ENCODE data around the gene SERPINF2.

Gene SERPINF2

GRCh38 chr17:1726626-1727257 is 15.9 kb upstream of the SERPINF2 start:
- Histone ChIP-seq H3K36me3 (ENCODE audit: control insufficient read depth, insufficient read depth, low read length) (no peaks in the 10 kb centered on the region), H3K4me3 (ENCODE audit: insufficient read depth, low read depth, low read length) (no peak overlapping the region), H3K4me1 (ENCODE audit: control insufficient read depth, insufficient read depth, low read length) (peaks cover 4% of the 10 kb centered on the region), H3K27me3 (ENCODE audit: control insufficient read depth, insufficient read depth, low read length, poor library complexity, severe bottlenecking) (no peaks in the 10 kb centered on the region), H3K9me3 (ENCODE audit: control insufficient read depth, low read length) (no peaks in the 10 kb centered on the region), H3K27ac (ENCODE audit: insufficient read depth, low read depth, low read length, poor library complexity, severe bottlenecking) (no peak overlapping the region)
- 92 to 94% methylated on average over 18 of the region's 18 CpGs for WGBS, 2 experiments

- Histone ChIP-seq H3K27ac (ENCODE audit: insufficient read depth, low read depth, low read length, poor library complexity, severe bottlenecking) (no peak overlapping the region), H3K4me3 (ENCODE audit: insufficient read depth, low read depth, low read length) (no peak overlapping the region), H3K4me1 (ENCODE audit: control insufficient read depth, insufficient read depth, low read length) (peaks cover 4% of the 10 kb centered on the region), H3K27me3 (ENCODE audit: control insufficient read depth, insufficient read depth, low read length, poor library complexity, severe bottlenecking) (no peaks in the 10 kb centered on the region), H3K9me3 (ENCODE audit: control insufficient read depth, low read length) (no peaks in the 10 kb centered on the region), H3K36me3 (ENCODE audit: control insufficient read depth, insufficient read depth, low read length) (no peaks in the 10 kb centered on the region)
- 95 to 96% methylated on average over 21 of the region's 21 CpGs for WGBS, 2 experiments
These were observed 15.3 kb upstream of the SERPINF2 start for GRCh38 chr17:1727258-1727789.

GRCh38 chr17:1727876-1728630 is 14.6 kb upstream of the SERPINF2 start:
- H3K9me3 ChIP-seq (ENCODE audit: control insufficient read depth, low read length) = no peaks in the 10 kb centered on the region
- no peaks in the 10 kb centered on the region for H3K27me3 ChIP-seq (ENCODE audit: control insufficient read depth, insufficient read depth, low read length, poor library complexity, severe bottlenecking)
- no peak overlapping the region for H3K4me3 ChIP-seq (ENCODE audit: insufficient read depth, low read depth, low read length)
- H3K27ac ChIP-seq (ENCODE audit: insufficient read depth, low read depth, low read length, poor library complexity, severe bottlenecking) = no peak overlapping the region
- peaks cover 4% of the 10 kb centered on the region for H3K4me1 ChIP-seq (ENCODE audit: control insufficient read depth, insufficient read depth, low read length)
- WGBS, 2 experiments = 94% methylated on average over 28 of the region's 28 CpGs
- H3K36me3 ChIP-seq (ENCODE audit: control insufficient read depth, insufficient read depth, low read length) = no peaks in the 10 kb centered on the region

GRCh38 chr17:1729966-1730325 is 12.7 kb upstream of the SERPINF2 start:
- H3K36me3 ChIP-seq (ENCODE audit: control insufficient read depth, insufficient read depth, low read length) = no peaks in the 10 kb centered on the region
- 93 to 94% methylated on average over 15 of the region's 15 CpGs for WGBS, 2 experiments
- H3K27ac ChIP-seq (ENCODE audit: insufficient read depth, low read depth, low read length, poor library complexity, severe bottlenecking) = no peak overlapping the region
- no peaks in the 10 kb centered on the region for H3K27me3 ChIP-seq (ENCODE audit: control insufficient read depth, insufficient read depth, low read length, poor library complexity, severe bottlenecking)
- no peak overlapping the region for H3K4me3 ChIP-seq (ENCODE audit: insufficient read depth, low read depth, low read length)
- no peaks in the 10 kb centered on the region for H3K9me3 ChIP-seq (ENCODE audit: control insufficient read depth, low read length)
- H3K4me1 ChIP-seq (ENCODE audit: control insufficient read depth, insufficient read depth, low read length) = peaks cover 4% of the 10 kb centered on the region

GRCh38 chr17:1730326-1731193 is 12.1 kb upstream of the SERPINF2 start:
- Histone ChIP-seq H3K4me1 (ENCODE audit: control insufficient read depth, insufficient read depth, low read length) (no peaks in the 10 kb centered on the region), H3K4me3 (ENCODE audit: insufficient read depth, low read depth, low read length) (no peak overlapping the region), H3K9me3 (ENCODE audit: control insufficient read depth, low read length) (no peaks in the 10 kb centered on the region), H3K36me3 (ENCODE audit: control insufficient read depth, insufficient read depth, low read length) (no peaks in the 10 kb centered on the region), H3K27ac (ENCODE audit: insufficient read depth, low read depth, low read length, poor library complexity, severe bottlenecking) (no peak overlapping the region), H3K27me3 (ENCODE audit: control insufficient read depth, insufficient read depth, low read length, poor library complexity, severe bottlenecking) (no peaks in the 10 kb centered on the region)
- WGBS, 2 experiments = 92 to 94% methylated on average over 40 of the region's 40 CpGs

GRCh38 chr17:1731194-1731506 is 11.5 kb upstream of the SERPINF2 start:
- no peaks in the 10 kb centered on the region for H3K27me3 ChIP-seq (ENCODE audit: control insufficient read depth, insufficient read depth, low read length, poor library complexity, severe bottlenecking)
- 92 to 93% methylated on average over 10 of the region's 10 CpGs for WGBS, 2 experiments
- no peak overlapping the region for H3K4me3 ChIP-seq (ENCODE audit: insufficient read depth, low read depth, low read length)
- H3K36me3 ChIP-seq (ENCODE audit: control insufficient read depth, insufficient read depth, low read length) = no peaks in the 10 kb centered on the region
- H3K27ac ChIP-seq (ENCODE audit: insufficient read depth, low read depth, low read length, poor library complexity, severe bottlenecking) = no peak overlapping the region
- H3K9me3 ChIP-seq (ENCODE audit: control insufficient read depth, low read length) = no peaks in the 10 kb centered on the region
- no peaks in the 10 kb centered on the region for H3K4me1 ChIP-seq (ENCODE audit: control insufficient read depth, insufficient read depth, low read length)

GRCh38 chr17:1732241-1732832 is 10.3 kb upstream of the SERPINF2 start:
- no peaks in the 10 kb centered on the region for H3K36me3 ChIP-seq (ENCODE audit: control insufficient read depth, insufficient read depth, low read length)
- H3K27ac ChIP-seq (ENCODE audit: insufficient read depth, low read depth, low read length, poor library complexity, severe bottlenecking) = no peak overlapping the region
- no peaks in the 10 kb centered on the region for H3K9me3 ChIP-seq (ENCODE audit: control insufficient read depth, low read length)
- no peaks in the 10 kb centered on the region for H3K27me3 ChIP-seq (ENCODE audit: control insufficient read depth, insufficient read depth, low read length, poor library complexity, severe bottlenecking)
- 92 to 93% methylated on average over 22 of the region's 22 CpGs for WGBS, 2 experiments
- H3K4me1 ChIP-seq (ENCODE audit: control insufficient read depth, insufficient read depth, low read length) = no peaks in the 10 kb centered on the region
- H3K4me3 ChIP-seq (ENCODE audit: insufficient read depth, low read depth, low read length) = no peak overlapping the region

GRCh38 chr17:1732833-1733321 is 9.8 kb upstream of the SERPINF2 start:
- 87% methylated on average over 11 of the region's 11 CpGs for WGBS, 2 experiments
- no peaks in the 10 kb centered on the region for H3K27me3 ChIP-seq (ENCODE audit: control insufficient read depth, insufficient read depth, low read length, poor library complexity, severe bottlenecking)

GRCh38 chr17:1733759-1734158 is 8.9 kb upstream of the SERPINF2 start:
- WGBS, 2 experiments = 95 to 96% methylated on average over 38 of the region's 38 CpGs
- Histone ChIP-seq H3K4me1 (ENCODE audit: control insufficient read depth, insufficient read depth, low read length) (no peaks in the 10 kb centered on the region), H3K9me3 (ENCODE audit: control insufficient read depth, low read length) (no peaks in the 10 kb centered on the region), H3K27me3 (ENCODE audit: control insufficient read depth, insufficient read depth, low read length, poor library complexity, severe bottlenecking) (no peaks in the 10 kb centered on the region), H3K4me3 (ENCODE audit: insufficient read depth, low read depth, low read length) (no peak overlapping the region), H3K36me3 (ENCODE audit: control insufficient read depth, insufficient read depth, low read length) (no peaks in the 10 kb centered on the region), H3K27ac (ENCODE audit: insufficient read depth, low read depth, low read length, poor library complexity, severe bottlenecking) (no peak overlapping the region)

More at GRCh38 chr17:1732833-1733321, 9.8 kb upstream of the SERPINF2 start:
- Histone ChIP-seq H3K4me1 (ENCODE audit: control insufficient read depth, insufficient read depth, low read length) (no peaks in the 10 kb centered on the region), H3K9me3 (ENCODE audit: control insufficient read depth, low read length) (no peaks in the 10 kb centered on the region), H3K36me3 (ENCODE audit: control insufficient read depth, insufficient read depth, low read length) (no peaks in the 10 kb centered on the region), H3K27ac (ENCODE audit: insufficient read depth, low read depth, low read length, poor library complexity, severe bottlenecking) (no peak overlapping the region), H3K4me3 (ENCODE audit: insufficient read depth, low read depth, low read length) (no peak overlapping the region)
